Right lung (tissue), 5 donors: ENCODE results near the gene ZMYND11. TPM values are rescaled to one million over a fixed set of nuclear protein-coding genes. Genes with fewer than 3 reads are reported as not detected.
"Not testable (repeated sequence)": the region's sequence is repeated elsewhere in the genome, so short reads cannot be mapped to it uniquely, and the experiment has no call there.

ENCODE experiments used
- DNase-seq, 2 donors: peaks; one replicate each; pipeline ENCODE4 v3.0.0-alpha.2; 2013
- polyA plus RNA-seq, 5 donors: library from polyadenylated mRNA; unstranded; fragments of 120-200 nt; gene quantifications; one replicate each; pipeline versions ENCODE4 v1.2.1 to v1.2.3, GENCODE V29; 2013; ENCODE audit warnings: inconsistent platforms in 1 of 5, low replicate concordance in 1 of 5; ENCODE audit not compliant: insufficient read length in 5 of 5, insufficient read depth in 1 of 5

ZMYND11 gene
- polyA plus RNA-seq, 5 donors: 87.6 to 131 (median 124) TPM

DNA sequence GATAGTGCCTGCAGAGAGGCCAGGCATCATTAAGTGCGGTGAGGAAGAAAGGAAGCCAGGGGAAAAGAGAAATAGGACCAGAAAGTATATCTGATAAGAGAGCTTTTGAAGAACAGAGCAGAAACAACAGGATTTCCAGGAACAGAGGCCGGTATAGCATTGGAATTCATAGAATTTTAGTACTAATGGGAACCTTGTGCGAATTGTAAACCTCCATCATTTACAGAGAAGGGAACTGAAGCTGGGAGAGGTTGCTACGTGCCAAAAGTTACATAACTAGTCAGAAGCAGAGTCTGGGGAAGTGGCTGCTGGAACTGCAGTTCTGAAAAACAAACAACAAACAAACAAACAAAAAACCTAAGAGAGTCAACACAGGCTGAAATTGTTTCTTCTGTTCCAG, 5.4 kb upstream of the ZMYND11 start:
- no peak for DNase-seq

GRCh38 chr10:132946-133898, 2.0 kb upstream of the ZMYND11 start:
- no peak for DNase-seq

DNA sequence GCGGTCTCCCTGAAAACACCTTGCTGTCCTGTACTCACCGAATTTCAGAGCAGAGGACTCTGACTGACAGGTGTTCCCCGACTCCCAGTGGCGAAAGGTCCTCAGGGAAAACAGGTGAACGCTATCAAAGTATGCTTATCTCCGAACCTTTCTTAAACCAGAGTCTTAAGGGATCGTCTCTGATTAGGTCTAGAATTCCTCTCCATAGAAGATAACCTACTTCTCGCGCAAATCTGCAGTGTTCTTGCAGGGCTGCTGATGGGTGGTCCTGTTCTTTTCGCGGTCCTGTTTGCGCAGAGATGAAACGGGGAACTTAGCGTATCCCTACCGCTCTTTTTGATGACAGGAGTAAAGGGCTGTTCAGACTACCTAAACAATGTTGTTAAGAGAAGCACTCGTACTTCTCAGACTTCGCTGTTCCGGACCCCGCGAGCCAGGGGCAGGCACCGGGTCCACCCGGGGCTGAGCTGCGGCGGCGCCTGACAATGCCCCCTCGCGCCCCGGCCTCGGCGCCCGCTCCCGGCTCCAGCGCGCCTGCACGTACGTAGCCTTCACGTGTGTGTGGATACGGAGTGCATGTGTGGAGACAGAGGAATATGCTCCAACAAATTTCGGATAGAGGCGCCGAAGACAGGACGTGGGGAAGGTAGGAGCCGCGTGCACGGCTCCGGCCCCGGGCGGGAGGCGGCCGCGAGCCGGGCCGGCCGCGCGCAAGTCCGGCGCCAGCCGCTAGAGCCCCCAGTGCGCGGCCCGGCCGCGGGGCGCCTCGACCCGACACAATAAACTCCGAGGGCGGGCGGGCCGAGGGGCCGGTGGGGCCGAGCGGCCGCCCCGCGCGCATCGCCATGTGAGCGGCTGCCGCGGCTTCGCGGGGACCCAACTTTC, 766 bp upstream of the ZMYND11 start:
- peak; percentile 35 to 38 for DNase-seq

DNA sequence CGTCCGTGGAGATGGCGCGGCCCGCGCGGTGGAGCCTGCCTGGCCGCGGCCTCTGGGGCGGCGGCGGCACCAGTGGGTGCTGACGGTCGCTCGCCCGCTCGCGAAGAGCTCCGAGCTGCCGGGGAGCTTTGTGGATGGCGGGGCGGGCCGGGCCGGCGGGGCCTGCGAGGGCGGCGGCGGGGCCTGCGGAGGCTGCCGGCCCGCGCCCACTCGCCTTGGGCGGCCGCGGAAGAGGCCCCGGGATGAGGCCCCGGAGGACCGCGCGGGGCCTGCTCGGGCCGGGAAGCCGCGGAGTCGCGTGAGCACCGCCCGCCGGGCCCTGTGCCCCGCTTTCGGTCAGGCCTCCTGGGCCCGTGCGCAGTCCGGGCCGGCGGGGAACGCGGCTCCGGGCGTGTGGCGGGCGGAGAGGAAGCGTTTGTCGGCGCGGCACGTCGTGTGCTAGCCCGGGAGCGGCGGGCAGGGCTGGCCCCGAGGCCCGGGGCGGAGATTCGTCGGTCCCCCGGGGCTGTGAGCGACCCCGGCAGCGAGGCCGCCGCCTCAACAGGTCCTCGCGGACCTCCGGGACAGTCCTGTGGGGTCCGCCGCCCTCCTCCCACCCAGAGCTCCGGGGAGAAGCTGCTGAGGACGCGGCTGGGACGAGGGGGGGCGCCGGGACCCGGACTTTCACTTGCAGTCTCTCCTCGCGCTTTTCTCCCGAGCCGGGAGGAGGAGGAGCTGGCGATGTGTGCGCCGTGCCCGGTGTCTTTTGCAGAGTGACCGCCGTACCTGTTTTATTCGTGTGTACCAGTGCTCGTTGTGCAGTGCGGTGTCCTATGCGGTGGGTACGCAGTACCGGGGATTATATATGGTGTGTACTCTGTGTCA, 578 bp downstream of the ZMYND11 start:
- DNase-seq: peak; percentile 40 to 60

- no peak for DNase-seq
Observed at GRCh38 chr10:136465-136762, 1.2 kb downstream of the ZMYND11 start.

GRCh38 chr10:137031-137430, 1.8 kb downstream of the ZMYND11 start:
- no peak for DNase-seq

DNA sequence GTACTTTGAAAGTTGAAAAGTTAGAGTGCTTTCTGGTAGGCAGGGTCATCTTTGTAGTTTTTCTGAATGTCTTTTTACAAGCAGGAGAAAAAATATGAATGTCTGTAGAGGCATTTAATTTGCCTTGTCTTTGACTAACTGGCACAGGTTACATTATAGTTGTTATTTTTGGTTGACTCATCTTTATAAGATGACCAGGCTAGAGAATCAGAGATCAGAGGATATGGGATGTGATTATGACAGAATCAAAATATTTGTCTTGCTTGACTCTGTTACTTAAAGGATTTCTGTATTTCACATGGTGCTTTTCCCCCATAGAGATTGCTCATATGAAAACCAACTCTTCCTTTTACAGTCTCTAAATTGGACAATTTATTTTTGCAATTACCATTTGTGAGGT, 2.4 kb downstream of the ZMYND11 start:
- no peak for DNase-seq

- DNase-seq: no peak
Observed at GRCh38 chr10:142371-142770, 7.1 kb downstream of the ZMYND11 start.

GRCh38 chr10:152915-153314, 17.7 kb downstream of the ZMYND11 start:
- no peak for DNase-seq

DNA sequence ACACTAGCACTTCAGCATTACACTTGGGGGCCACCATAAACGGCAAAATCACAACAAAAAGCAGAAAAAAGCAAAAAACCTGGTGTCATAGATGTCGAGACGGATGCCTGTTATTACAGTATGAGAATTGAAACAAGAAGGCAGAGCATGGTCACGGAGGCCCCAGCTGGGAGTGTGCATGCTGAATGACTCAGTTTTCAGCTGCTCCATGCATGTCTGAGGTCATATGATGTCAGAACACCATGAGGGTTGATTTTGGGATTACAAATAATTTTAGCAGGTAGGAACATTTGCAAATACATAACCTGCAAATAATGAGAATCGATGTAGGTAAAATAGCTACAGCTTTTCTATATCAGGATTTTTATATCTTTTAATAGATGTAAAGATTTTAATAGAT, 19.1 kb downstream of the ZMYND11 start:
- DNase-seq: no peak

GRCh38 chr10:167383-167782, 32.1 kb downstream of the ZMYND11 start:
- DNase-seq: no peak

GRCh38 chr10:173741-174140, 38.5 kb downstream of the ZMYND11 start:
- DNase-seq: no peak

DNA sequence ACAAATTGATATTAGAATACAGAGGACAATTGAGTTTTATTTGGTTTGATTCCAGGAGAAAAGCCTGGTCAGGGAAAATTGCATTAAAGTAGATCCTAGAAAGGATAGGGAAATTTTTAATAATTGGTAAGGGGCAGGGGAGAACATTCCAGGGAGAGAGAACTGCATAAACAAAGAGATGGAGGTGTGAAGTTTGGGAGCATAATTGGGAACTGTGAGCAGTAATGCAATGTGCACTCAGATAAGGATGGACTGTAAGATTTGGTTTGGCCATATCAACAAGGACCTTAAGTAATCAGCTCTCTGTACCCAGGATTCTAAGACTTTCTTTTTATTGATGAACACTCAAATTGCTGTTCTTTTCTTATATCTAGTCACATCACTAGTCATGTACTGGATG, 41.4 kb downstream of the ZMYND11 start:
- no peak for DNase-seq

DNA sequence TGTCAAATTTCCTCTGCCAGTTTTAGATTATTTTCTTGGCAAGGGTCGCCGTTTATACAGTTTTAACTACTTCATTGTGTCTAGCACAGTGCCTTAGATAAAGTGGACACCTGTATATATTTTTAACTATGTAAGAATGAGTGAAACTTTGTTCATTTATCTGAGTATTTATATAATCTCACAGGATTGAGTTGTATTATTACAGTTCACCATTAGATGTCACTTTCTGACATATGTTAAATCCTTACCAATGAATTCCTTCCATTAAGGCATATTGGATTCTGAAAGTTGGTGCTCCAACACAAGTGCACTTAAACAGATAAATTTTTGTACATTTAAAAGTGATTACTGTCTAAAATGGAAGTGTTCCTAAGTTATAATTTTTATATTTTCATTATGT, 43.0 kb downstream of the ZMYND11 start:
- no peak for DNase-seq

DNA sequence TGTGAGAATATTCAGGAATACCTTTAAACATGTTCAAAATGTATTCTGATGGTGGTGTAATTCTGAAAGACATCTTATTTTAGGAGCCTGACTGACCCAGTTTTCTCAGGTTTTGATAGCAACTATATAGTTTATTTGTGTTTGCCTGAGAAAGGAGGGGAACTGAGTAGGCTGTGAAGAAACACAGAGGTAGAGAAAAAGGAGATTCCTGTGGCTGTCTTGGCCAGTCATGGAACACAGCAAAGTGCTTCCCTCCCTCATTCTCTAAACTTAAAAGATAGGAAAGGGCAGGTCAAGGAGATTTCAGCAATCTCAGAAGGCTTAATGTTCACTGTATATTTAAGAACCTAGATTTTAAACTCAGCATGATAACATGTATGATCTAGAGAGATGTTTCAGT, 43.5 kb downstream of the ZMYND11 start:
- DNase-seq: no peak

DNA sequence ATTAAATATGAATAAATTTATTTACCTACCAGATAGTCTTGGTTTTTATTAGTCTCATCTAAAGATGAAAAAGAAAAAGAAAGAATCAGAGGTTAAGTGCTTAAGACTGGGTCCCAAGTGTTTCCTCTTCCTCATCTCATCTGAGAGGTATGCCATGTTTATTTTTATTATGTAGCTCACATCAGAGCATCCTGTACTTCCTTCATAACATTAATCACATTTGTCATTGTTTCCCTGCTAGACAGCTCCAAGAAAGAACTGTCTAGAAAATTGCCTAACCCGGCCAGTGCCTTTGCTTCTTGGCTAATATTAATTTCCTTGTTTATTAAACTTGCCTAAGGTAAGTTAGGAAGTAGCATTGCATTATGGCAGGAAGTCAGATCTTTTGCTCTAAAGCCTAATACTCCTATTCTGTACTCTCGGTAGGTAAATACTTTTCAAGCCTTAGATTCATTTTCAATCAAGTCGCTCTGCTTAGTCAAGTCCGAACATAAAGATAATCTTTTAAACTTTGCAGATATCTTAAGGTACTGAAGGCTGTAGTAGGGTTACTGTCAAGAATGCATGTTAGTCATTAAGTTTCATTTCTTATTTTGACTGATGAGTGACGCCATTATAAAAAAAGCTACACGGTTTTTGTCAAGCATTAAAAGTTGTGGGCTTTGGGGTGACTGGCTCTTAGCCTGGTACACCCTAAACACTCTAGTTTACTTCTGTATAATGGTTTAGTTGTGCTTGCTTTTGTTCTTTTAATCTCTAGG, 47.4 kb downstream of the ZMYND11 start:
- no peak for DNase-seq

DNA sequence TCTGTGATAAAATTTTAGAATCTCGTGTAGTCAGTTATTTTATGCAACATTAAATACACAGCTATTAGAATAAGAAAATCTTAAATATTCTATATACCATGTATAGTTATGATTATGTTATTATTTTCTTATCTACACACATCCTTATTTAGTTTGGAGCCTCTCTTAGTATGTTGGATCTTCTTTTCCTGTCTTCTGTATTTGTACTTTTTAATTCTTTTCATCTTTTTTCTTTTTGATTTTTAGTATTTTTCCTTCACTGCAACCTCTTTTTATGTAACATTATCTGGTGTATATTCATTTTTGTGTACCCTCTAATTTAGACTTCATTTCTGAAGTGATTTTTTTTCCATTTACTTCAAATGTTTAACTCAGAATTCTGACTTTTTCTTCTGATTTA, 48.9 kb downstream of the ZMYND11 start:
- no peak for DNase-seq

- DNase-seq: no peak
Observed at GRCh38 chr10:184911-185310, 49.7 kb downstream of the ZMYND11 start.

DNA sequence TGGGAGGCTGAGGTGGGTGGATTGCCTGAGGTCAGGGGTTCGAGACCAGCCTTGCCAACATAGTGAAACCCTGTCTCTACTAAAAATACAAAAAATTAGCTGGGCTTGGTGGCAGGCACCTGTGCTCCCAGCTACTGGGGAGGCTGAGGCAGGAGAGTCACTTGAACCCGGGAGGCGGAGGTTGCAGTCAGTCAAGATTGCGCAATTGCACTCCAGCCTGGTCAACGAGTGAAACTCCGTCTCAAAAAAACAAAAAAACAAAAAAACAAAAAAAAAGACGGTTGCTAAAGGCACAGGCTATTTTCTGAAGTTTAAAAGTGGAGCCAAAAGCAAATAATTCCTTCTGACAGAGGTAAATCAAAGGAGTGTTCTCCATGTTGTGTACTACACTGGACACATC, 50.3 kb downstream of the ZMYND11 start:
- not testable (repeated sequence) for DNase-seq

GRCh38 chr10:186911-187310, 51.7 kb downstream of the ZMYND11 start:
- no peak for DNase-seq

DNA sequence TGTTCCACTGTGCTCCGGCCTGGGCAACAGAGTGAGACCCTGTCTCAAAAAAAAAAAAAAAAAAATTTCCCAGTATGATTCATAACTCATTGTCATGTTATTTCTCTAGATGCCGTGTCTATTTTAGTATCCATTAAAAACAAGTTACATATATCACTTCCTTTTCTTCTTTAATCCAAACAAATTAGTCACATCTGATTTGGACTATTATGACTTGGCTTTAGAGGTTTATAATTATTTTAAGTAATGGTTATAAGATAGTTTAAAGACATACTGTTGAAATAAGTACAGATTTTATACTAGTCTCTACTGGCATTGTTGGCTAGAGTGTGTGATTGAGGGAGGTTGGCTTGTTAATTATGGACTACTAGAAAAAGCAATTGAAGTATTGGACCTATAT, 53.3 kb downstream of the ZMYND11 start:
- DNase-seq: no peak
